Activated CD8-positive, alpha-beta T cell treated with anti-CD3 and anti-CD28 coated beads for 36 hours (primary cell): ENCODE results near the gene PARP2. TPM values are rescaled to one million over a fixed set of nuclear protein-coding genes. Genes with fewer than 3 reads are reported as not detected.

Experiments
- ATAC-seq: fragments of 200-7000 bp; cut with Tn5 transposase; one replicate; pipeline ENCODE4 v1.10.0; 2021; ENCODE audit warnings: mild to moderate bottlenecking, moderate library complexity
- CTCF ChIA-PET: fragments of 350-600 bp; sonication (Branson Sonifier 250); formaldehyde crosslinking; loops from one replicate; lab custom pipeline; 2021; ENCODE audit warnings: antibody characterized with exemption; lab: Charles Lee
- POLR2A ChIA-PET: fragments of 350-600 bp; sonication (Branson Sonifier 250); formaldehyde crosslinking; loops from one replicate; lab custom pipeline; 2021; ENCODE audit warnings: antibody characterized with exemption; lab: Charles Lee
- DNase-seq: peaks from one replicate; pipeline ENCODE4 v3.0.0-alpha.2; 2020
- H3K27ac Mint-ChIP-seq: one replicate; pipeline ENCODE4 v1.8.0; 2021; ENCODE audit warnings: mild to moderate bottlenecking, mixed read lengths
- H3K27me3 Mint-ChIP-seq: one replicate; pipeline ENCODE4 v1.8.0; 2021; ENCODE audit warnings: mixed read lengths
- H3K36me3 Mint-ChIP-seq: one replicate; pipeline ENCODE4 v1.8.0; 2021; ENCODE audit warnings: low read depth, mixed read lengths
- H3K4me1 Mint-ChIP-seq: one replicate; pipeline ENCODE4 v1.8.0; 2021; ENCODE audit warnings: low read depth, mixed read lengths
- H3K4me3 Mint-ChIP-seq: one replicate; pipeline ENCODE4 v1.8.0; 2021; ENCODE audit warnings: mild to moderate bottlenecking, moderate library complexity, mixed read lengths
- H3K9me3 Mint-ChIP-seq: one replicate; pipeline ENCODE4 v1.8.0; 2021; ENCODE audit warnings: mixed read lengths
- CTCF ChIP-seq: fragments of 200-600 bp; IDR thresholded peaks from one replicate; pipeline ENCODE4 v1.8.0; 2022; ENCODE audit warnings: antibody characterized with exemption, mild to moderate bottlenecking
- intact Hi-C: fragments of 100-400 bp; cut with micrococcal nuclease; formaldehyde crosslinking; loops from one replicate; pipeline ENCODE4 v1.10.0; 2022
- total RNA-seq, 2 experiments: library from RNA; stranded (reverse); gene quantifications; one replicate each; pipeline ENCODE4 v1.2.3, GENCODE V29; 2021

PARP2 gene
- total RNA-seq, 2 experiments from 2014 or later = 45.7 to 46.5 TPM

- no peak for DNase-seq
- peaks cover 2% of the 10 kb centered on the region for H3K27me3 Mint-ChIP-seq
- peak overlapping the region; percentile 89 for H3K4me3 Mint-ChIP-seq
- CTCF ChIA-PET = interaction anchor here (1.0 to 10.2 kb wide), 2 partner anchors 12 to 120 kb away, joined by 3 to 125 read pairs; partner anchors contain the start of genes CCNB1IP1 and PIP4P1
- H3K9me3 Mint-ChIP-seq = no peaks in the 10 kb centered on the region
- intact Hi-C loops = loop anchor here (5.0 kb wide), 2 partner anchors 121 to 341 kb away; partner anchors contain the start of genes PIP4P1 and RNASE4
- TF ChIP-seq CTCF = no peak
- H3K4me1 Mint-ChIP-seq = peaks cover 11% of the 10 kb centered on the region
- peaks cover 17% of the 10 kb centered on the region for H3K36me3 Mint-ChIP-seq
- no peak overlapping the region for H3K27ac Mint-ChIP-seq
- POLR2A ChIA-PET = interaction anchor here (0.7 to 2.7 kb wide), 5 partner anchors 9 to 174 kb away, joined by 3 to 40 read pairs (median 5); partner anchors contain the start of genes CCNB1IP1 and TEP1
- ATAC-seq = no peak
Measured at GRCh38 chr14:20341646-20342045, 1.8 kb upstream of the PARP2 start.

DNA sequence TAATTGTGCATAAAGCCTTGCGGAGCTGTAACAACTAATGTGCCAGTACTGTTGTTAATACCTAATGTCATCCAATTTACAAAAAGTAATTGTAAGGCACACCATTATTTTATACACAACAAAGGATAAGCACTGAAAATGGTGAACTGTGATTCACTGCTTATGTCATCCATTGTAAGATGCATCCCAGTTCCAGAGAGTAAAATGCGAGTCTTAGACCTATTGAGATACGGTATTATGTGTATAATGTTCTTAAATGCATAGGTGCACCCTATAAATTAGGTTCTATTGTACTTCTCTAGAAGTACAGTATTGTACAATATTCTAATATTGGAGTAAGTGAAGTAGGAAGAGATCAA is 406 bp downstream of the PARP2 start:
- Mint-ChIP-seq H3K4me3 (peak overlapping the region; percentile 89), H3K36me3 (peaks cover 24% of the 10 kb centered on the region), H3K9me3 (no peaks in the 10 kb centered on the region), H3K4me1 (peaks cover 11% of the 10 kb centered on the region), H3K27ac (peak overlapping the region; percentile 96), H3K27me3 (no peaks in the 10 kb centered on the region)
- peak; percentile 36 for TF ChIP-seq CTCF
- intact Hi-C loops = loop anchor here (1.0 to 5.0 kb wide), 3 partner anchors 118 to 338 kb away; partner anchors contain the start of genes PIP4P1 and RNASE4
- POLR2A ChIA-PET = interaction anchor here (0.6 to 2.7 kb wide), 24 partner anchors 8 to 340 kb away, joined by 3 to 40 read pairs (median 5); partner anchors contain the start of genes APEX1, CCNB1IP1, OSGEP and PIP4P1
- ATAC-seq (no peak), DNase-seq (no peak)
- CTCF ChIA-PET = interaction anchor here (0.9 to 10.2 kb wide), 12 partner anchors 10 to 627 kb away, joined by 3 to 125 read pairs (median 4); partner anchors contain the start of genes APEX1, CCNB1IP1 and OSGEP

GRCh38 chr14:20345366-20345765 is 1.9 kb downstream of the PARP2 start:
- ChIA-PET POLR2A (interaction anchor here (0.7 kb wide), 1 partner anchor 511 kb away, joined by 3 read pairs; no protein-coding TSS in a partner anchor), CTCF (interaction anchor here (10.2 kb wide), 1 partner anchor 16 kb away, joined by 125 read pairs; the partner anchor contains the start of gene CCNB1IP1)
- no peak for TF ChIP-seq CTCF
- intact Hi-C loops = no loop called here
- Mint-ChIP-seq H3K27ac (peak overlapping the region; percentile 26), H3K4me3 (peak overlapping the region; percentile 56), H3K36me3 (peaks cover 32% of the 10 kb centered on the region), H3K27me3 (no peaks in the 10 kb centered on the region), H3K9me3 (no peaks in the 10 kb centered on the region), H3K4me1 (peaks cover 11% of the 10 kb centered on the region)
- DNase-seq = no peak
- ATAC-seq = no peak

DNA sequence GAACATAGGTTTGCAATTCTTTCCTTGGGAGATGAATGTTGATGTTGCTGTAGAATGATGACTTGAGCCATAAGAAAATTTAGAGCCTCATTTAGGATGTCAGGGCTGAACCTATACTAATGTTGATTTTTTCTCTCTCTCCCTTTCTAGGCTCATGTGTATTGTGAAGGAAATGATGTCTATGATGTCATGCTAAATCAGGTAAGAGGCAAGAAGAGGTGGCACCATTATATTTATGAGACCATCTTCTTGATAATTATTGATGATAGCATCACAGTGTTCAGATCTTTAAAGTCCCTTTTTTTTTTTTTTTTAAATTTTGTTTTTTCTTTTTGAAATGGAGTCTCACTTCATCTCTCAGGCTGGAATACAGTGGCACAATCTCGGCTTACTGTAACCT is 3.3 kb downstream of the PARP2 start:
- CTCF ChIA-PET = interaction anchor here (10.2 kb wide), 1 partner anchor 17 kb away, joined by 125 read pairs; the partner anchor contains the start of gene CCNB1IP1
- TF ChIP-seq CTCF = no peak

GRCh38 chr14:20347747-20348146 is 4.3 kb downstream of the PARP2 start:
- no peak for ATAC-seq
- no peak for DNase-seq
- H3K27ac Mint-ChIP-seq = no peak overlapping the region
- no peak overlapping the region for H3K4me3 Mint-ChIP-seq
- POLR2A ChIA-PET = no interaction called here
- H3K9me3 Mint-ChIP-seq = no peaks in the 10 kb centered on the region
- TF ChIP-seq CTCF = no peak
- intact Hi-C loops = no loop called here
- H3K4me1 Mint-ChIP-seq = peaks cover 11% of the 10 kb centered on the region
- peaks cover 42% of the 10 kb centered on the region for H3K36me3 Mint-ChIP-seq
- CTCF ChIA-PET = interaction anchor here (0.7 kb wide), 1 partner anchor 20 kb away, joined by 3 read pairs; no protein-coding TSS in a partner anchor
- H3K27me3 Mint-ChIP-seq = no peaks in the 10 kb centered on the region

More for the DNA sequence above, 3.3 kb downstream of the PARP2 start:
- POLR2A ChIA-PET = no interaction called here
- H3K4me3 Mint-ChIP-seq = no peak overlapping the region
- H3K27ac Mint-ChIP-seq = no peak overlapping the region
- H3K36me3 Mint-ChIP-seq = peaks cover 39% of the 10 kb centered on the region
- ATAC-seq (no peak), DNase-seq (no peak)
- H3K27me3 Mint-ChIP-seq = no peaks in the 10 kb centered on the region
- H3K9me3 Mint-ChIP-seq = no peaks in the 10 kb centered on the region
- intact Hi-C loops = no loop called here
- H3K4me1 Mint-ChIP-seq = peaks cover 11% of the 10 kb centered on the region
